Breast epithelium (tissue), 3 donors: ENCODE measurements around the gene CLSTN2.

Experiments
- POLR2A ChIP-seq: fragments of 450-650 bp; IDR thresholded peaks from one replicate; pipeline ENCODE4 v1.6.1; 2016; ENCODE audit warnings: antibody characterized with exemption, mild to moderate bottlenecking, moderate library complexity
- POLR2AphosphoS5 ChIP-seq, 3 donors: sonication (generic); formaldehyde crosslinking; IDR thresholded peaks; one replicate each; pipeline ENCODE4 v1.6.1; 2017; ENCODE audit warnings: antibody characterized with exemption in 3 of 3
- TF ChIP-seq, protein P1 (sequence below), 3 donors: fragments of 450-650 bp; IDR thresholded peaks; one replicate each; pipeline ENCODE4 v1.5.1; 2016 to 2017; ENCODE audit warnings: antibody characterized with exemption in 3 of 3, mild to moderate bottlenecking in 3 of 3, moderate library complexity in 3 of 3

- TF ChIP-seq POLR2A, result no peak
- TF ChIP-seq, protein P1, sequence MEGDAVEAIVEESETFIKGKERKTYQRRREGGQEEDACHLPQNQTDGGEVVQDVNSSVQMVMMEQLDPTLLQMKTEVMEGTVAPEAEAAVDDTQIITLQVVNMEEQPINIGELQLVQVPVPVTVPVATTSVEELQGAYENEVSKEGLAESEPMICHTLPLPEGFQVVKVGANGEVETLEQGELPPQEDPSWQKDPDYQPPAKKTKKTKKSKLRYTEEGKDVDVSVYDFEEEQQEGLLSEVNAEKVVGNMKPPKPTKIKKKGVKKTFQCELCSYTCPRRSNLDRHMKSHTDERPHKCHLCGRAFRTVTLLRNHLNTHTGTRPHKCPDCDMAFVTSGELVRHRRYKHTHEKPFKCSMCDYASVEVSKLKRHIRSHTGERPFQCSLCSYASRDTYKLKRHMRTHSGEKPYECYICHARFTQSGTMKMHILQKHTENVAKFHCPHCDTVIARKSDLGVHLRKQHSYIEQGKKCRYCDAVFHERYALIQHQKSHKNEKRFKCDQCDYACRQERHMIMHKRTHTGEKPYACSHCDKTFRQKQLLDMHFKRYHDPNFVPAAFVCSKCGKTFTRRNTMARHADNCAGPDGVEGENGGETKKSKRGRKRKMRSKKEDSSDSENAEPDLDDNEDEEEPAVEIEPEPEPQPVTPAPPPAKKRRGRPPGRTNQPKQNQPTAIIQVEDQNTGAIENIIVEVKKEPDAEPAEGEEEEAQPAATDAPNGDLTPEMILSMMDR (IDR thresholded peaks at IDR 0.05), result no peak
- no peak for TF ChIP-seq POLR2AphosphoS5 (IDR thresholded peaks at IDR 0.05)
Observed at GRCh38 chr3:139987908-139988307, 52.9 kb downstream of the CLSTN2 start.
